A549 (cell line): ENCODE results near the gene ETV1. TPM values are rescaled to one million over a fixed set of nuclear protein-coding genes. Genes with fewer than 3 reads are reported as not detected.

Experiments used
- ATAC-seq, 2 experiments: fragments of 200-7000 bp in 1 of 2; fragments of >200 bp in 1 of 2; cut with Nextera tagmentation in 1 of 2; cut with Tn5 transposase in 1 of 2; 3 replicates each; pipeline versions ENCODE4 v1.8.0 to v1.9.1; 2018 to 2020; ENCODE audit warnings: mild to moderate bottlenecking in 1 of 2, moderate library complexity in 1 of 2
- CTCF ChIA-PET: fragments of 300-600 bp; sonication (Branson Sonifier 250); formaldehyde crosslinking; extraction: SDS; loops from one replicate; lab custom pipeline; 2021; ENCODE audit warnings: antibody characterized with exemption, inconsistent platforms; lab: Yijun Ruan, JAX
- POLR2A ChIA-PET: fragments of 350-600 bp; formaldehyde crosslinking; extraction: SDS; loops from one replicate; lab custom pipeline; 2021; ENCODE audit warnings: antibody characterized with exemption, inconsistent platforms; lab: Yijun Ruan, JAX
- DNase-seq, 2 experiments: peaks; one replicate each; pipeline versions ENCODE4 v3.0.0 to v3.0.0-alpha.2; 2011 to 2016; ENCODE audit warnings: low read depth in 1 of 2, low spot score in 1 of 2
- FAIRE-seq: peaks from 2 replicates; lab custom pipeline; 2011; peaks lifted over from hg19 to GRCh38; lab: Jason Lieb, UNC
- H3K27ac ChIP-seq, 2 experiments: fragments of >200 bp; sonication (Bioruptor Twin); formaldehyde crosslinking; 3 replicates each; pipeline ENCODE4 v1.5.1; 2016 to 2017
- H3K4me1 ChIP-seq: fragments of >200 bp; sonication (Bioruptor Twin); formaldehyde crosslinking; 3 replicates; pipeline ENCODE4 v1.6.1; 2016
- H3K4me2 ChIP-seq: fragments of >200 bp; sonication (Bioruptor Twin); formaldehyde crosslinking; 3 replicates; pipeline ENCODE4 v1.6.1; 2016
- H3K4me3 ChIP-seq: fragments of >200 bp; sonication (Bioruptor Twin); formaldehyde crosslinking; 3 replicates; pipeline ENCODE4 v1.5.1; 2016
- H3K9me3 ChIP-seq: fragments of >200 bp; sonication (Bioruptor Twin); formaldehyde crosslinking; 3 replicates; pipeline ENCODE4 v1.6.1; 2016
- BCL3 ChIP-seq: fragments of >200 bp; sonication (Bioruptor Twin); formaldehyde crosslinking; IDR thresholded peaks from 3 replicates; pipeline ENCODE4 v1.6.1; 2016
- BHLHE40 ChIP-seq: IDR thresholded peaks from 2 replicates; pipeline ENCODE4 v1.6.1; 2012; ENCODE audit warnings: low read depth, low read length, inconsistent platforms
- CBX2 ChIP-seq: fragments of 200-600 bp; sonication (generic); IDR thresholded peaks from 2 replicates; pipeline ENCODE4 v1.6.1; 2016; ENCODE audit warnings: low read depth, mild to moderate bottlenecking, borderline replicate concordance
- CBX8 ChIP-seq: fragments of 200-600 bp; sonication (generic); IDR thresholded peaks from 2 replicates; pipeline ENCODE4 v1.6.1; 2016
- CEBPB ChIP-seq, 2 experiments: fragments of >200 bp in 1 of 2; sonication (Bioruptor Twin) in 1 of 2; formaldehyde crosslinking in 1 of 2; IDR thresholded peaks; 2 replicates each; pipeline ENCODE4 v1.6.1; 2012 to 2016
- CTCF ChIP-seq: fragments of >200 bp; sonication (Bioruptor Twin); formaldehyde crosslinking; IDR thresholded peaks from 3 replicates; pipeline ENCODE4 v1.5.1; 2016
- EHF ChIP-seq: fragments of 250-450 bp; sonication (Bioruptor Pico); IDR thresholded peaks from 2 replicates; pipeline ENCODE4 v1.5.0; 2020; ENCODE audit warnings: mild to moderate bottlenecking
- ELK1 ChIP-seq: fragments of 150-350 bp; IDR thresholded peaks from 2 replicates; pipeline ENCODE4 v1.6.1; 2014; ENCODE audit warnings: low read depth, mild to moderate bottlenecking, low read length
- FOXS1 ChIP-seq: fragments of 250-450 bp; sonication (Bioruptor Pico); IDR thresholded peaks from 2 replicates; pipeline ENCODE4 v1.5.0; 2020; ENCODE audit warnings: mild to moderate bottlenecking, moderate library complexity
- HEYL ChIP-seq: fragments of 250-450 bp; sonication (Bioruptor Pico); IDR thresholded peaks from 2 replicates; pipeline ENCODE4 v1.8.0; 2021; ENCODE audit warnings: mild to moderate bottlenecking, moderate library complexity
- HOXB5 ChIP-seq: fragments of 250-450 bp; sonication (Bioruptor Pico); IDR thresholded peaks from 2 replicates; pipeline ENCODE4 v1.5.0; 2020; ENCODE audit warnings: mild to moderate bottlenecking, moderate library complexity
- KDM1A ChIP-seq: fragments of 200-600 bp; sonication (generic); IDR thresholded peaks from 2 replicates; pipeline ENCODE4 v1.6.1; 2016; ENCODE audit warnings: low read depth, mild to moderate bottlenecking
- NR3C1 ChIP-seq: fragments of >200 bp; sonication (Bioruptor Twin); formaldehyde crosslinking; IDR thresholded peaks from 3 replicates; pipeline ENCODE4 v1.6.1; 2017
- PBX3 ChIP-seq: IDR thresholded peaks from 2 replicates; pipeline ENCODE4 v1.6.1; 2012
- PHF8 ChIP-seq: fragments of 200-600 bp; sonication (generic); IDR thresholded peaks from 2 replicates; pipeline ENCODE4 v1.6.1; 2016; ENCODE audit warnings: low read depth, mild to moderate bottlenecking, antibody characterized with exemption, moderate library complexity, borderline replicate concordance
- POLR2A ChIP-seq: IDR thresholded peaks from 2 replicates; pipeline ENCODE4 v1.6.1; 2012; ENCODE audit warnings: mild to moderate bottlenecking, low read length
- POLR2AphosphoS2 ChIP-seq: conservative IDR thresholded peaks from 2 replicates; pipeline ENCODE4 v1.6.1; 2012; ENCODE audit warnings: low read length, improper control_type of control experiment, inconsistent platforms
- RCOR1 ChIP-seq: fragments of 150-350 bp; IDR thresholded peaks from 2 replicates; pipeline ENCODE4 v1.6.1; 2014; ENCODE audit warnings: antibody characterized with exemption, low read length, low read depth
- REST ChIP-seq: fragments of 200-600 bp; sonication (generic); IDR thresholded peaks from 2 replicates; pipeline ENCODE4 v1.6.1; 2016; ENCODE audit warnings: antibody characterized with exemption, mild to moderate bottlenecking, moderate library complexity
- RFX5 ChIP-seq: fragments of 450-650 bp; IDR thresholded peaks from 2 replicates; pipeline ENCODE4 v1.7.1; 2014; ENCODE audit warnings: antibody characterized with exemption, mild to moderate bottlenecking, moderate library complexity
- TFCP2L1 ChIP-seq: fragments of 250-450 bp; sonication (Bioruptor Pico); IDR thresholded peaks from 2 replicates; pipeline ENCODE4 v1.5.0; 2021; ENCODE audit warnings: mild to moderate bottlenecking
- ZC3H11A ChIP-seq: fragments of 450-650 bp; IDR thresholded peaks from 2 replicates; pipeline ENCODE4 v1.6.1; 2014; ENCODE audit warnings: antibody characterized with exemption, mild to moderate bottlenecking
- ZNF302 ChIP-seq: fragments of 250-450 bp; sonication (Bioruptor Pico); IDR thresholded peaks from 2 replicates; pipeline ENCODE4 v1.9.0; 2021; ENCODE audit warnings: inconsistent platforms, mild to moderate bottlenecking, moderate library complexity
- ZSCAN20 ChIP-seq: fragments of 250-450 bp; sonication (Bioruptor Pico); IDR thresholded peaks from 2 replicates; pipeline ENCODE4 v1.8.0; 2022; ENCODE audit warnings: mild to moderate bottlenecking, moderate library complexity
- WGBS: methylation state at CpG from one replicate; pipeline ENCODE4 v1.1.6; 2017; ENCODE audit errors: missing lambda C conversion rate; 5-methylcytosine and 5-hydroxymethylcytosine counted together
- polyA plus RNA-seq, 4 experiments: library from polyadenylated mRNA; depleted of rRNA in 3 of 4; stranded (reverse); fragments of >200 nt; fragmentation: RNase III in 1 of 4; extraction: RNeasy Plus Mini Kit Qiagen cat#74134 plus additional on column Dnase treatment in 1 of 4; gene quantifications; 2 replicates in 3 of 4; 3 replicates in 1 of 4; pipeline ENCODE4 v1.2.3, GENCODE V29; 2011 to 2017

The ETV1 gene
- polyA plus RNA-seq, 2 of the 4 experiments (the other 2 are of a cell fraction) = 1.3 to 6.2 TPM

GRCh38 chr7:13860734-13861133, 128.7 kb downstream of the ETV1 start:
- no peak for ATAC-seq
- FAIRE-seq = no peak
- Histone ChIP-seq H3K9me3 (no peaks in the 10 kb centered on the region), H3K27ac (no peak overlapping the region)
- DNase-seq = no peak
- 84% methylated on average over 2 of the region's 2 CpGs for WGBS
- TF ChIP-seq PBX3 (no peak), BHLHE40 (no peak), ZC3H11A (no peak), POLR2A (no peak), TFCP2L1 (CRISPR knock-in tag) (no peak), HEYL (no peak), BCL3 (no peak), HOXB5 (CRISPR knock-in tag) (no peak), CEBPB (IDR thresholded peaks at IDR 0.05) (no peak), ZNF302 (CRISPR knock-in tag) (no peak), CBX8 (no peak), RFX5 (no peak), NR3C1 (no peak), PHF8 (no peak), ELK1 (no peak), KDM1A (no peak)
- TF ChIP-seq, all 56 proteins: peak for 0
- no peak overlapping the region for H3K4me3 ChIP-seq
- ChIA-PET CTCF (interaction anchor here (0.6 kb wide), 1 partner anchor 217 kb away, joined by 4 read pairs; no protein-coding TSS in a partner anchor), POLR2A (no interaction called here)
- H3K4me2 ChIP-seq = no peak overlapping the region
- H3K4me1 ChIP-seq = no peaks in the 10 kb centered on the region

GRCh38 chr7:13856012-13856411, 133.5 kb downstream of the ETV1 start:
- no peaks in the 10 kb centered on the region for H3K9me3 ChIP-seq
- H3K27ac ChIP-seq = no peak overlapping the region
- H3K4me3 ChIP-seq = no peak overlapping the region
- DNase-seq (no peak), FAIRE-seq (no peak), ATAC-seq (no peak)
- 8% methylated on average over 1 of the region's 1 CpG for WGBS
- H3K4me1 ChIP-seq = no peaks in the 10 kb centered on the region
- POLR2A ChIA-PET = no interaction called here
- no peak overlapping the region for H3K4me2 ChIP-seq
- CTCF ChIA-PET = no interaction called here
- TF ChIP-seq ZSCAN20 (CRISPR knock-in tag) (no peak), REST (no peak), HEYL (no peak), POLR2AphosphoS2 (no peak), FOXS1 (CRISPR knock-in tag) (no peak), CBX8 (no peak), ZNF302 (CRISPR knock-in tag) (no peak), RFX5 (no peak), CBX2 (no peak), CTCF (no peak), RCOR1 (no peak), EHF (CRISPR knock-in tag) (no peak)
